ENCODE data around the gene FARP2.

Gene FARP2

DNA sequence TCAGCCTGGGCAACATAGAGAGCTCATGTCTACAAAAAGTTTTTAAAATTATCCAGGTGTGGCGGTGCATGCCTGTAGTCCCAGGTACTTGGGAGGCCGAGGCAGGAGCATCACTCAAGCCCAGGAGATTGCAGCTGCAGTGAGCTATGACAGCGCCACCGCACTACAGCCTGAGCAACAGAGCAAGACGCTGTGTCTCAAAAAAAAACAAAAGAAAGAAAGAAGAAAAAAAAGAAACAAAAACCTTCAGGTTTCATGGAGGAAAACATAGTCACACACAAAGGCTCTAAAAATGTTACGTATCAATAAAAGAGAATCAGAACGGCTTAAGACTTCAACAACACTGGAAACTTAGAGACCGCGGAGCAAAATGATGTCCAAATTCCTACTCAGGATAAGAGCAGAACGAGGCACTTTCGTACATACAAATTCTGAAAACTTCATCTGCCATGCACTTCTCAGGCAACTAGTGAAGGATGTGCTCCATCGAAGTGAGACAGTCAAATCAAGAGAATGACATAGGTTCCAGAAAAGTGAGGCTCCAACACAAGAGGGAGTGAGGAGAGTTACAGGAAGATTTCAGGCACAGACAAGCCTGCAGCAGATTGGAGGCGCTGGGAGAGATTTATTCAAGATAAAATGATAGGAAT, 45.0 kb upstream of the FARP2 start:
- no peak overlapping the region for H3K4me3 ChIP-seq (ENCODE audit: low read depth, low read length)

GRCh38 chr2:241312082-241312481, 44.0 kb upstream of the FARP2 start:
- no peak overlapping the region for H3K4me3 ChIP-seq (ENCODE audit: low read depth, low read length)
- no peak for TF ChIP-seq CTCF (IDR thresholded peaks at IDR 0.05; ENCODE audit: borderline replicate concordance, insufficient read depth, low read depth, low read length)

More for the DNA sequence above, 45.0 kb upstream of the FARP2 start:
- no peak for TF ChIP-seq CTCF (IDR thresholded peaks at IDR 0.05; ENCODE audit: borderline replicate concordance, insufficient read depth, low read depth, low read length)

DNA sequence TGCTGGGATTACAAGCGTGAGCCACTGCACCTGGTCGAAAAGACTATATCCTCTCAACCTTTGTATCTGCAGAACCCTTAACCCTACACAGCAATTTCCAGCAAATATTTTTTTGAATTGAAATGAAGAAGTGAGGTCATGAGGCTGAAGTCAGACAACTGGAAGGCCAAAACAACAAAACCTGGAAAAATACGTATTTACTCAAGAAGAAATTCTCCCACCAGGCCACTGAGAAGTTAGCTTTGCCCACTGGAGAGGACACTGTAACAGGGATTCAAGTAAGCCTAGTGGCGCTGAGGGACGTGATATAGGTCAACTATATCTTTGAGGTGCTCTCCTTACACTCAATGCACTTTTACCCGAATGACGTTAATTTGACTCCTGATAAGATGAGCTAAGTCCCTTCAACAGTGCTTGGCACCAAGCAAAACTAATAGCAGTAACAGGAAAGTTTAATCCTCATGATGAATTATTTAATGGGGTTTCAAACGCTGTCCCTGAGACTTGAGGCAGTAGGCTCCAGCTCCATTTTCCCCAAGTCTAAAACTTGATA, 42.5 kb upstream of the FARP2 start:
- no peak overlapping the region for H3K4me3 ChIP-seq (ENCODE audit: low read depth, low read length)
- TF ChIP-seq CTCF (IDR thresholded peaks at IDR 0.05; ENCODE audit: borderline replicate concordance, insufficient read depth, low read depth, low read length), result no peak

- H3K4me3 ChIP-seq (ENCODE audit: low read depth, low read length), result peak overlapping the region; percentile 62
- no peak for TF ChIP-seq CTCF (IDR thresholded peaks at IDR 0.05; ENCODE audit: borderline replicate concordance, insufficient read depth, low read depth, low read length)
Measured at GRCh38 chr2:241314226-241315092, 41.6 kb upstream of the FARP2 start.

DNA sequence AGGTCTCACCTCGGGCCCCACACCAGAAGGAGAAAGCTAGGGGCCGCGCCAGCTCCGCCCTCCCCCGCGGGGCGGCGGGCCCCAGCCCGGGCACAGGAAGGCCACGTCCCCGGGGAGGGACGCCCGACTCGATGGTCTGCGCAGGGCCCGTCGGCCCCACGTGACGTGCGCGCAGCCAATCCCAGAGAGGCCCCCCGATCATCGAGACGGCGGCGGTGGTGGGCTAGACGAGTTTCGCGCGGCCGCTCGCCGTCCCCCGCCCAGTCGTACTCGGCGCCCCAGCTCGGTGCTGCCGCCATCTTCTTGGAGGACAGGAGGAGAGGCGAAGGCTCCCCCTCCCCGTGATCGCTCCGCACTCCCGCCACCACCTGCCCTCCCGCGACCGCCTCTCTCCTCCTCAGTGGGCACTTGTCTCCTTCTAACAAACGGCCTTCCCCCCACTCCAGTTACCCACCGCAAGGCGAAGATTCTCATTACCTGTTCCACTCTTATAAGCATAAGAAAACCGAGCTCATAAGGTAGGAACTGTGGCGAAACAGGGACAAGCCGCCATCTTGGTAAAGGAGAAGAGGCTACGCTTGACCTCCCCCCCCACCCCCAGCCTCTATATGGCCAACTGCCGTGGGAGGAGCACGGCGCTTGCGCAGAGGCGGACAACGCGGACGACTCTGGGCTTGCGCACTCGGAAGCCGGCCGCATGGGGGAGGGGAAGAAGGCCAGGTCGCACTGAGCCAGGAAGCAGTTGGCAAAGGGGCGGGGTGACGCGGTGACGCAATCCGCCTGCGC, 40.8 kb upstream of the FARP2 start, which contains the start of gene HDLBP:
Gene HDLBP, minus strand, starts transcription at position 580 of the 786 bp plus-strand sequence. CDS start 48,803 bp downstream, outside the sequence.
- TF ChIP-seq CTCF (IDR thresholded peaks at IDR 0.05; ENCODE audit: borderline replicate concordance, insufficient read depth, low read depth, low read length), result peak; percentile 48
- peak within 1 kb of the TSS; percentile 70 for H3K4me3 ChIP-seq (ENCODE audit: low read depth, low read length)

DNA sequence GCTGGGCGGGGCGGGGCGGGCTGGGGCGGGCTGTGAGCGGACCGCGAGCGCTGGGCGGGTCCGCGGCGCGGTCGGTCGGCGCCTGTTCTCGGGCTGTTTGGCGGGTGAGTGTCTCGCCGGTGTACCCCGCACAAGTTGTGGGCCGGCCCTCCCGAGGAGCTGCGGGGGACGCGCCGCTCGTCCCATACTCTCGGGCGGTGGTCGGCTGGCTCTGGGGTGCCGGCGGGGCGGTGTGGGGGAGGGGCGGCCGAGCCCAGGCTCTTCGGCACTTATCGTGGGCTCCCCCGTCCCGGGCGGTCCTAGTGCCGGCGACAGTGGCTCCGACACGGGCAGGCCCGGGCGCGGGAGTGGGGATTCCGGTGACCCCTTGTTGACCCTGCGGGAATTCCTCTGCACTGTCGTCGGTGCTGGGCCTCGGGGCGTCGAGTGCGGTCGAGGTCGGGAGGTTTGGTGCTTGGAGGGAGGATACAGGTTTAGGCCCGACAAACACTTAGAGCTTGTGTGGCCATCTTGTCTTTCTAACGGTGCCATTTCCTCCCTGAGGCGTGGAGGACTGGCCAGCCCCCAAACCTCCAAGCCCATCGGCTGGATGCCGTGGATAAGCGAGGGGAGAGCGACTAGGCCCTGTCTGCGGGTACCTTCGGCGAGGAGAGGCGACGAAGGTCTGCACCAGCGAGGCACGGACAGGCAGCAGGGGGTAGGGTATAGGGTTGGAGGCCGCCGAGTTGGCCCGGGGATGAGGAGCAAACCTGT, 40.0 kb upstream of the FARP2 start, which contains the start of gene SEPTIN2:
Gene SEPTIN2, plus strand, starts transcription at position 47 of the 753 bp plus-strand sequence. CDS start 8,308 bp downstream, outside the sequence.
- no peak for TF ChIP-seq CTCF (IDR thresholded peaks at IDR 0.05; ENCODE audit: borderline replicate concordance, insufficient read depth, low read depth, low read length)
- peak within 1 kb of the TSS; percentile 70 for H3K4me3 ChIP-seq (ENCODE audit: low read depth, low read length)

All from GM12875 (cell line).